DOHH2 (cell line): ENCODE data around the gene VKORC1.

ENCODE experiments used
- CTCF ChIP-seq: fragments of 200-600 bp; sonication (generic); IDR thresholded peaks from one replicate; pipeline ENCODE4 v1.5.1; 2014; ENCODE audit warnings: antibody characterized with exemption, mild to moderate bottlenecking, low read depth, low read length; ENCODE audit not compliant: poor library complexity, severe bottlenecking
- EZH2phosphoT487 ChIP-seq: fragments of 200-600 bp; sonication (generic); IDR thresholded peaks from 2 replicates; pipeline ENCODE4 v1.6.1; 2017; ENCODE audit warnings: borderline replicate concordance, mild to moderate bottlenecking, antibody characterized with exemption, low read length, moderate library complexity, mixed read lengths

GRCh38 chr16:31094088-31094423 lies 541 bp downstream of the VKORC1 start:
- TF ChIP-seq CTCF (no peak), EZH2phosphoT487 (no peak)
